SU-DHL-6 (cell line): ENCODE measurements around the gene LRRTM4.

ENCODE experiments used
- CTCF ChIP-seq: fragments of 200-600 bp; sonication (generic); IDR thresholded peaks from one replicate; pipeline ENCODE4 v1.5.1; 2017; ENCODE audit warnings: antibody characterized with exemption, mild to moderate bottlenecking, low read length, moderate library complexity; ENCODE audit not compliant: insufficient read depth, poor library complexity, severe bottlenecking
- EZH2phosphoT487 ChIP-seq: fragments of 200-600 bp; sonication (generic), shearing (Covaris generic); conservative IDR thresholded peaks from 2 replicates; pipeline ENCODE4 v1.6.1; 2018; ENCODE audit warnings: mild to moderate bottlenecking, antibody characterized with exemption, low read length, moderate library complexity, mixed read lengths

- TF ChIP-seq CTCF (no peak), EZH2phosphoT487 (no peak)
Observed at GRCh38 chr2:76813084-76813483, 709.1 kb downstream of the LRRTM4 start.
